Natural killer cell (primary cell): Measurements from ENCODE around the gene ZNF71. TPM values are rescaled to one million over a fixed set of nuclear protein-coding genes. Genes with fewer than 3 reads are reported as not detected.
A peak's percentile ranks its signal among the peaks of the same experiment; 100 is the strongest.

Experiments used
- ATAC-seq, 3 donors: fragments of 150-1000 bp in 2 of 3; fragments of 200-7000 bp in 1 of 3; cut with Tn5 transposase; 1 replicate in 1 of 3; 2 replicates in 2 of 3; pipeline ENCODE4 v1.10.0; 2021; ENCODE audit warnings: mild to moderate bottlenecking in 2 of 3, moderate library complexity in 2 of 3
- DNase-seq, 2 donors: peaks; one replicate each; pipeline versions ENCODE4 v3.0.0 to v3.0.0-alpha.2; 2013 to 2021; ENCODE audit warnings: mixed read lengths in 1 of 2
- H3K27ac ChIP-seq: one replicate; pipeline ENCODE4 v1.5.1; 2013; ENCODE audit warnings: mild to moderate bottlenecking, low read length
- H3K27me3 ChIP-seq: one replicate; pipeline ENCODE4 v1.6.1; 2013; ENCODE audit warnings: low read length; ENCODE audit not compliant: control insufficient read depth, insufficient read depth
- H3K36me3 ChIP-seq: one replicate; pipeline ENCODE4 v1.6.1; 2013; ENCODE audit warnings: low read length; ENCODE audit not compliant: control insufficient read depth, insufficient read depth
- H3K4me1 ChIP-seq: one replicate; pipeline ENCODE4 v1.6.1; 2013; ENCODE audit warnings: low read length; ENCODE audit not compliant: control insufficient read depth, insufficient read depth
- H3K4me3 ChIP-seq: one replicate; pipeline ENCODE4 v1.5.1; 2013; ENCODE audit warnings: low read length
- H3K9me3 ChIP-seq: one replicate; pipeline ENCODE4 v1.6.1; 2013; ENCODE audit warnings: low read length; ENCODE audit not compliant: control insufficient read depth, insufficient read depth
- H3K27ac Mint-ChIP-seq, 2 donors: one replicate each; pipeline ENCODE4 v1.8.0; 2022; ENCODE audit warnings: mild to moderate bottlenecking in 2 of 2, mixed read lengths in 2 of 2, moderate library complexity in 1 of 2
- H3K27me3 Mint-ChIP-seq, 2 donors: one replicate each; pipeline ENCODE4 v1.8.0; 2022; ENCODE audit warnings: low read depth in 2 of 2, mixed read lengths in 2 of 2
- H3K36me3 Mint-ChIP-seq: one replicate; pipeline ENCODE4 v1.8.0; 2022; ENCODE audit warnings: mixed read lengths
- H3K4me1 Mint-ChIP-seq, 2 donors: one replicate each; pipeline ENCODE4 v1.8.0; 2022; ENCODE audit warnings: mixed read lengths in 2 of 2
- H3K4me3 Mint-ChIP-seq: one replicate; pipeline ENCODE4 v1.8.0; 2022; ENCODE audit warnings: mild to moderate bottlenecking, moderate library complexity, mixed read lengths
- H3K9me3 Mint-ChIP-seq, 2 donors: one replicate each; pipeline ENCODE4 v1.8.0; 2022; ENCODE audit warnings: mixed read lengths in 2 of 2
- CTCF ChIP-seq: fragments of 200-600 bp; IDR thresholded peaks from one replicate; pipeline ENCODE4 v1.8.0; 2022; ENCODE audit warnings: antibody characterized with exemption
- WGBS: methylation state at CpG from one replicate; pipeline ENCODE4 v1.1.7; 2013; ENCODE audit warnings: missing lambda C conversion rate; ENCODE audit not compliant: insufficient coverage; 5-methylcytosine and 5-hydroxymethylcytosine counted together
- intact Hi-C: fragments of 100-400 bp; cut with micrococcal nuclease; formaldehyde crosslinking; loops from one replicate; pipeline ENCODE4 v1.14.2; 2022
- total RNA-seq, 4 donors: library from RNA; stranded (reverse); fragments of 120-200 nt in 1 of 4; gene quantifications; one replicate each; pipeline versions ENCODE4 v1.2.3 to v1.2.4, GENCODE V29; 2013 to 2022

The ZNF71 gene
- total RNA-seq, 3 donors from 2014 or later (not counting 1 experiment from before 2014, with no cell fraction given), result 5.0 to 7.4 (median 7.2) TPM

- Histone ChIP-seq H3K27ac (no peak overlapping the region), H3K4me3 (no peak overlapping the region), H3K9me3 (peaks cover 66% of the 10 kb centered on the region), H3K4me1 (peaks cover 7% of the 10 kb centered on the region), H3K36me3 (no peaks in the 10 kb centered on the region), H3K27me3 (no peaks in the 10 kb centered on the region)
- Mint-ChIP-seq H3K9me3 (no peaks in the 10 kb centered on the region), H3K27ac (no peak overlapping the region), H3K4me1 (peaks cover 0 to 19% of the 10 kb centered on the region in 2 donors), H3K4me3 (no peak overlapping the region), H3K36me3 (no peaks in the 10 kb centered on the region), H3K27me3 (no peaks in the 10 kb centered on the region)
- intact Hi-C loops, result no loop called here
- 97% methylated on average over 43 of the region's 43 CpGs for WGBS
- DNase-seq, result no peak
- no peak for TF ChIP-seq CTCF
- no peak for ATAC-seq
These were observed 69.4 kb downstream of the ZNF71 start for GRCh38 chr19:56664511-56664910.

- Mint-ChIP-seq H3K36me3 (no peaks in the 10 kb centered on the region), H3K4me3 (no peak overlapping the region), H3K4me1 (peaks cover 5 to 35% of the 10 kb centered on the region in 2 donors), H3K27me3 (no peaks in the 10 kb centered on the region), H3K9me3 (no peaks in the 10 kb centered on the region), H3K27ac (no peak overlapping the region)
- 62% methylated on average over 5 of the region's 6 CpGs for WGBS
- H3K36me3 ChIP-seq, result no peaks in the 10 kb centered on the region
- H3K9me3 ChIP-seq, result peaks cover 56% of the 10 kb centered on the region
- peaks cover 27% of the 10 kb centered on the region for H3K4me1 ChIP-seq
- no peak overlapping the region for H3K27ac ChIP-seq
- DNase-seq, result no peak
- no peak for TF ChIP-seq CTCF
- intact Hi-C loops, result no loop called here
- no peak for ATAC-seq
- no peak overlapping the region for H3K4me3 ChIP-seq
- no peaks in the 10 kb centered on the region for H3K27me3 ChIP-seq
These were observed 72.3 kb downstream of the ZNF71 start for GRCh38 chr19:56667311-56667870.

- Mint-ChIP-seq H3K4me3 (no peak overlapping the region), H3K4me1 (peaks cover 5 to 35% of the 10 kb centered on the region in 2 donors), H3K36me3 (no peaks in the 10 kb centered on the region), H3K27ac (no peak overlapping the region), H3K27me3 (no peaks in the 10 kb centered on the region), H3K9me3 (no peaks in the 10 kb centered on the region)
- intact Hi-C loops, result no loop called here
- Histone ChIP-seq H3K9me3 (peaks cover 44% of the 10 kb centered on the region), H3K4me3 (no peak overlapping the region), H3K36me3 (no peaks in the 10 kb centered on the region), H3K27ac (no peak overlapping the region), H3K4me1 (peaks cover 27% of the 10 kb centered on the region), H3K27me3 (no peaks in the 10 kb centered on the region)
- no peak for DNase-seq
- WGBS, result 90% methylated on average over 9 of the region's 9 CpGs
- no peak for ATAC-seq
- TF ChIP-seq CTCF, result no peak
These were observed 73.6 kb downstream of the ZNF71 start for GRCh38 chr19:56668676-56669075.

DNA sequence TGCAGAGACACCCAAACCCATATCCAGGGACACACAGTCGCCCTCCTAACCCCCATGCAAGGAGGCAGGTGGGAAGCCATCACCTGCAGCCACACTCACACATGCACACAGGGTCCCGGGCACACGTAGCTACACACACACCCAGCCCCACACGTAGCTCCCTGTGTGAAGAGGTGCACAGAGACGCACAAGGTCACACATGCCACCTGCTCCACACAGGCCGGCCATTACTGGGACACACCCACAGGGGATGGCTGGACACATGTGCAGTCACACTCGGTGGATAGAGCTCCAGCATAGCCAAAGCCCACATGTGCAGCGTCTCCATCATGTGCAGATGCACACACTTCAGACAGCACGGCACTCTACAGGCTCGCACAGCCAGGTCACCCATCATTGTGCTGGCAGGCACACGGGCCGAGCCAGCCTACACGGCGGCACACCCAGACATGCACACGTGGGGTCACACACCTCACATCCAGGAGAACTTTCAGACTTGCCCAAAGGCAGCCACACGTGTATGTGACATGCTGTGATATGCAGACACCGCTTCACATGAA, 75.4 kb downstream of the ZNF71 start:
- H3K27ac Mint-ChIP-seq, result no peak overlapping the region
- no peaks in the 10 kb centered on the region for H3K36me3 ChIP-seq
- ATAC-seq, result no peak
- H3K27me3 Mint-ChIP-seq, result no peaks in the 10 kb centered on the region
- H3K9me3 Mint-ChIP-seq, result no peaks in the 10 kb centered on the region
- peak overlapping the region; percentile 96 for H3K4me3 Mint-ChIP-seq
- H3K4me1 Mint-ChIP-seq, result peaks cover 5 to 35% of the 10 kb centered on the region in 2 donors
- no peaks in the 10 kb centered on the region for H3K36me3 Mint-ChIP-seq
- peaks cover 27% of the 10 kb centered on the region for H3K4me1 ChIP-seq
- no peak for DNase-seq
- WGBS, result 94% methylated on average over 17 of the region's 17 CpGs
- TF ChIP-seq CTCF, result no peak
- H3K9me3 ChIP-seq, result peaks cover 32% of the 10 kb centered on the region
- intact Hi-C loops, result no loop called here
- H3K4me3 ChIP-seq, result no peak overlapping the region
- H3K27me3 ChIP-seq, result no peaks in the 10 kb centered on the region
- H3K27ac ChIP-seq, result no peak overlapping the region
